NCI-H1105 treated with DMSO at 0.1 percent for 48 hours (cell line): ENCODE results near the gene USP36.
"Not testable (repeated sequence)": the region's sequence is repeated elsewhere in the genome, so short reads cannot be mapped to it uniquely, and the experiment has no call there.

Experiments
- DNase-seq: peaks from one replicate; lab custom pipeline; 2025; lab: John Stamatoyannopoulos, UW

Gene USP36

GRCh38 chr17:78840780-78841611 is at the start of gene USP36:
USP36 (minus strand) TSS chr17:78840814; CDS start chr17:78836363, 4,451 bp downstream.
- DNase-seq = peak; percentile 97

- DNase-seq = not testable (repeated sequence)
Observed at GRCh38 chr17:78890096-78890495, 49.5 kb upstream of the USP36 start.

- DNase-seq = no peak
Observed at GRCh38 chr17:78889531-78889930, 48.9 kb upstream of the USP36 start.

GRCh38 chr17:78888941-78889518 is 48.4 kb upstream of the USP36 start:
- no peak for DNase-seq

- DNase-seq = no peak
Observed at GRCh38 chr17:78886954-78887353, 46.3 kb upstream of the USP36 start.

GRCh38 chr17:78885956-78886355 is 45.3 kb upstream of the USP36 start:
- DNase-seq = no peak

- DNase-seq = no peak
Observed at GRCh38 chr17:78884876-78885667, 44.5 kb upstream of the USP36 start.

- no peak for DNase-seq
Observed at GRCh38 chr17:78884148-78884825, 43.7 kb upstream of the USP36 start.

- DNase-seq = no peak
Observed at GRCh38 chr17:78883533-78884131, 43.0 kb upstream of the USP36 start.

- no peak for DNase-seq
Observed at GRCh38 chr17:78883089-78883532, 42.5 kb upstream of the USP36 start.

- DNase-seq = no peak
Observed at GRCh38 chr17:78882540-78883088, 42.0 kb upstream of the USP36 start.

- no peak for DNase-seq
Observed at GRCh38 chr17:78879635-78880186, 39.1 kb upstream of the USP36 start.

- DNase-seq = no peak
Observed at GRCh38 chr17:78878871-78879527, 38.4 kb upstream of the USP36 start.

GRCh38 chr17:78878261-78878660 is 37.6 kb upstream of the USP36 start:
- no peak for DNase-seq

- DNase-seq = not testable (repeated sequence)
Observed at GRCh38 chr17:78876954-78877517, 36.4 kb upstream of the USP36 start.

- DNase-seq = no peak
Observed at GRCh38 chr17:78876094-78876597, 35.5 kb upstream of the USP36 start.

- no peak for DNase-seq
Observed at GRCh38 chr17:78875363-78876093, 34.9 kb upstream of the USP36 start.

GRCh38 chr17:78873519-78874340 is 33.1 kb upstream of the USP36 start:
- no peak for DNase-seq
